Activated CD8-positive, alpha-beta memory T cell treated with anti-CD3 and anti-CD28 coated beads, Interleukin-2, amount 50 U/mL, for 1 hour (primary cell): ENCODE results near the gene HLA-DQB2.
"Not testable (repeated sequence)": the region's sequence is repeated elsewhere in the genome, so short reads cannot be mapped to it uniquely, and the experiment has no call there.

ENCODE experiments used
- DNase-seq: peaks from one replicate; pipeline ENCODE4 v3.0.0-alpha.2; 2020; ENCODE audit errors: extremely low read depth

Gene HLA-DQB2

GRCh38 chr6:32745649-32746048 lies 17.7 kb downstream of the HLA-DQB2 start:
- DNase-seq: not testable (repeated sequence)

GRCh38 chr6:32744776-32745175 lies 18.6 kb downstream of the HLA-DQB2 start:
- DNase-seq: no peak

GRCh38 chr6:32742374-32742773 lies 21.0 kb downstream of the HLA-DQB2 start:
- no peak for DNase-seq

GRCh38 chr6:32741031-32741960 lies 22.0 kb downstream of the HLA-DQB2 start, which contains the start of gene HLA-DQA2:
Gene HLA-DQA2, plus strand, starts transcription at chr6:32741391. Its CDS starts 53 bp downstream, at chr6:32741444.
- DNase-seq: no peak

- DNase-seq: no peak
These were observed 25.2 kb downstream of the HLA-DQB2 start for GRCh38 chr6:32738126-32738525.

- DNase-seq: no peak
These were observed 44.5 kb downstream of the HLA-DQB2 start for GRCh38 chr6:32718879-32719278.

GRCh38 chr6:32716396-32716795 lies 46.9 kb downstream of the HLA-DQB2 start:
- no peak for DNase-seq

- DNase-seq: no peak
These were observed 50.1 kb downstream of the HLA-DQB2 start for GRCh38 chr6:32713241-32713640.

- no peak for DNase-seq
These were observed 53.7 kb downstream of the HLA-DQB2 start for GRCh38 chr6:32709625-32710024.
